ENCODE measurements around the gene WDR54. TPM values are rescaled to one million over a fixed set of nuclear protein-coding genes. Genes with fewer than 3 reads are reported as not detected.
"Not testable (repeated sequence)": the region's sequence is repeated elsewhere in the genome, so short reads cannot be mapped to it uniquely, and the experiment has no call there.

WDR54 gene
- polyA plus RNA-seq, 1 experiment: 14.5 TPM

DNA sequence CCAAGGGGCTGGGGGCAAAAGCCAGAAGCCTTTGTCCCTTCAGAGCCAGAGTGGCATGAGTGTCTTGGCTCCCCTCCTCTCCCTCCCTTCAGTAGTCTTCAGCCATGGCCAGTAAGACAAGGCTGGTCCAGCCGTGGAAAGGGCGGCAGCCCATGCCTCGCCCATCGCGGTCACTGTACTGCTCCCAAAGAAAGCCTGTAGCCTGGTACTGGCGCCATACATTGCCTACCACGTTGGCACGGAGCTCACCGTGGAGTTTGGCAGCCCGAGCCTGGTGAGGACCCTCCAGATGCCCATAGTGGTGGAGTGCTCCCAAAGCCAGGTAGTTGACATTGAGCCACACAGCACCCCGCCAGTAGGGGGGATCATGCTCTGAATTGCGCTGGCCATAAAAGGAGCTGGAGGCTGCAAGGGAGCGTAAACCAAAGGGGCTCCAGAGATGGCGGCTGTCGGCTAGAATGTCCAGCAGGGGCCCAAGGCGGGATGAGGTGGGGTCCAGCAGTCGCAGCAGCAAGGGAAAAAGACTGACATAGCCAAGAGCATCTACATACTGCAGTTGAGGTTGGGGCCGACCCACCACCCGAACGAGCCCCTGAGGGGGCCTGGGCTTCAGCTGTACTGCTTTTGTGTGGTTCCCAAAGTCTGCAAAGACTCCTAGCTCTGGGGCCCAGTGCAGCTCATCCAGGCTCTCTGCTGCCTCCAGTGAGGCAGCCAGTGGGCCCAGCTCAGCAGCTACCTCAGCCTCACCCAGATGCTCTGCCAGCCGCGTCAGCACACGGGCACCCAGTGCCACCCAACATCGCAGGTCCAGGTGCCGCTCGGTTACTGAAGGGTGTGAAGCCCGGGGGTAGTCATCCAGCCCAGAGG is 39.9 kb downstream of the WDR54 start:
- DNase-seq (ENCODE audit: low read depth, low spot score): no peak
- Histone ChIP-seq H3K4me3 (ENCODE audit: low read depth, low read length) (no peak overlapping the region), H3K9me3 (ENCODE audit: control insufficient read depth, insufficient read depth, low read length) (no peaks in the 10 kb centered on the region; the same call in 1 of the 2 replicates), H3K27me3 (ENCODE audit: control insufficient read depth, insufficient read depth, low read length) (no peaks in the 10 kb centered on the region), H3K27ac (ENCODE audit: low read depth, low read length) (no peak overlapping the region)
- POLR2A ChIA-PET: interaction anchor here (0.6 kb wide), 1 partner anchor 28 kb away, joined by 6 read pairs; no protein-coding TSS in a partner anchor
- TF ChIP-seq, protein P1, sequence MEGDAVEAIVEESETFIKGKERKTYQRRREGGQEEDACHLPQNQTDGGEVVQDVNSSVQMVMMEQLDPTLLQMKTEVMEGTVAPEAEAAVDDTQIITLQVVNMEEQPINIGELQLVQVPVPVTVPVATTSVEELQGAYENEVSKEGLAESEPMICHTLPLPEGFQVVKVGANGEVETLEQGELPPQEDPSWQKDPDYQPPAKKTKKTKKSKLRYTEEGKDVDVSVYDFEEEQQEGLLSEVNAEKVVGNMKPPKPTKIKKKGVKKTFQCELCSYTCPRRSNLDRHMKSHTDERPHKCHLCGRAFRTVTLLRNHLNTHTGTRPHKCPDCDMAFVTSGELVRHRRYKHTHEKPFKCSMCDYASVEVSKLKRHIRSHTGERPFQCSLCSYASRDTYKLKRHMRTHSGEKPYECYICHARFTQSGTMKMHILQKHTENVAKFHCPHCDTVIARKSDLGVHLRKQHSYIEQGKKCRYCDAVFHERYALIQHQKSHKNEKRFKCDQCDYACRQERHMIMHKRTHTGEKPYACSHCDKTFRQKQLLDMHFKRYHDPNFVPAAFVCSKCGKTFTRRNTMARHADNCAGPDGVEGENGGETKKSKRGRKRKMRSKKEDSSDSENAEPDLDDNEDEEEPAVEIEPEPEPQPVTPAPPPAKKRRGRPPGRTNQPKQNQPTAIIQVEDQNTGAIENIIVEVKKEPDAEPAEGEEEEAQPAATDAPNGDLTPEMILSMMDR (IDR thresholded peaks at IDR 0.05; ENCODE audit: low read depth, low read length): peak; percentile 28
- CTCF ChIA-PET: interaction anchor here (1.2 kb wide), 1 partner anchor 161 kb away, joined by 14 read pairs; no protein-coding TSS in a partner anchor

DNA sequence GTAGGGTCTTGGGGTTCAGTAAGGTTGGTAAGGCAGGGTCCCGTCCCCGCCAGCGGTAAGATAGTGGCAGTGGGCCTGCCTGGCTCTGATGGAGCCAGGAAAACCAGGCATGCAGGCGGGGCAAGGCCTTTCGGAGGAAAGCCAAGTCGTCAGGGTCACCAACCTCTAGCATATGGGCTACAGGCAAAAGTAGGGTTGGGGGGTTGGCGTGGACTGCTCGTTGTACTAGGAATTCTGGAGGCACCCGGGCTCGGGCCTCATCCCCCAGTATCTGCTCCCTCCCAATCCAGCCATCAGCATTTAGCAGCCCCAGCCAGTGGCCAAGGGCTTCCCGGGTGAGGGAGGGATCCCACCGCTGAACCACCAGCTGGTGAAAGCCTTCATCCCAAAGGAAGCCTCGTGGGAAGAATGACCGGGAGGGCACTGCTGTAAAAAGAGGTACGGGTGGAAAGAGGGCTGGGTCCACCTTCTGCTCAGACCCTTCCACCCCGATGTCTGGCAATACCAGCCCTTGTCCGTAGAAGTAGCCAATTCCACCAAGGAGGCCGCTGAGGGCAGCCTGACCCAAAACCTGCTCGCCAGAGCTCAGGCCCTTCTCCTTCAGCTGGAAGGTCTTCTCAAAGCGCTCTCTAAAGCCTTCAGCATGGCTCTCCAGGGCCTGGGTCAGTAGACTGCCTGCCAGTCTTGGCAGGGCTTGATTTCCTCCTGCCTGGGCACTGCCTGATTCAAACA is 40.7 kb downstream of the WDR54 start:
- peak overlapping the region; percentile 11 for H3K27ac ChIP-seq (ENCODE audit: low read depth, low read length)
- ChIA-PET POLR2A (no interaction called here), CTCF (interaction anchor here (1.2 kb wide), 1 partner anchor 160 kb away, joined by 14 read pairs; no protein-coding TSS in a partner anchor)
- H3K9me3 ChIP-seq (ENCODE audit: control insufficient read depth, insufficient read depth, low read length): no peaks in the 10 kb centered on the region; the same call in 1 of the 2 replicates
- TF ChIP-seq, protein P1 (IDR thresholded peaks at IDR 0.05; ENCODE audit: low read depth, low read length): no peak
- no peaks in the 10 kb centered on the region for H3K27me3 ChIP-seq (ENCODE audit: control insufficient read depth, insufficient read depth, low read length)
- DNase-seq (ENCODE audit: low read depth, low spot score): no peak
- H3K4me3 ChIP-seq (ENCODE audit: low read depth, low read length): no peak overlapping the region

DNA sequence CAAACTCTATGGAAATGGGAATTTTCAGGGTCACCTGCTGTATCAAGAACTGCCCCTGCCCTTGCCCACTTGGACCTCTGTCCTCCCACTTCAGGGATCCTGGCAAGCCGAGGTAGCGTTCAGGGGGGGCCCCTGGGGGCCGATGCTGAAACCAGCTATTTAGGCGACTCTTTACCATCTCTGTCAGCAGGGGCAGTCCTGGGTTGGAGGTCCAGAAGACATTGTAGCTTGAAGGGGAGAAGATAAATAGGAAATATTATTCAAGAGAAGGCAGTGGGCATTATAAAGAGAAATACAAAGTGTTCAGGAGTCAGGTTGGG is 41.2 kb downstream of the WDR54 start:
- H3K27me3 ChIP-seq (ENCODE audit: control insufficient read depth, insufficient read depth, low read length): no peaks in the 10 kb centered on the region
- no peak overlapping the region for H3K4me3 ChIP-seq (ENCODE audit: low read depth, low read length)
- ChIA-PET CTCF (no interaction called here), POLR2A (no interaction called here)
- H3K9me3 ChIP-seq (ENCODE audit: control insufficient read depth, insufficient read depth, low read length): no peaks in the 10 kb centered on the region; the same call in 1 of the 2 replicates
- TF ChIP-seq, protein P1 (IDR thresholded peaks at IDR 0.05; ENCODE audit: low read depth, low read length): no peak
- no peak overlapping the region for H3K27ac ChIP-seq (ENCODE audit: low read depth, low read length)
- no peak for DNase-seq (ENCODE audit: low read depth, low spot score)

DNA sequence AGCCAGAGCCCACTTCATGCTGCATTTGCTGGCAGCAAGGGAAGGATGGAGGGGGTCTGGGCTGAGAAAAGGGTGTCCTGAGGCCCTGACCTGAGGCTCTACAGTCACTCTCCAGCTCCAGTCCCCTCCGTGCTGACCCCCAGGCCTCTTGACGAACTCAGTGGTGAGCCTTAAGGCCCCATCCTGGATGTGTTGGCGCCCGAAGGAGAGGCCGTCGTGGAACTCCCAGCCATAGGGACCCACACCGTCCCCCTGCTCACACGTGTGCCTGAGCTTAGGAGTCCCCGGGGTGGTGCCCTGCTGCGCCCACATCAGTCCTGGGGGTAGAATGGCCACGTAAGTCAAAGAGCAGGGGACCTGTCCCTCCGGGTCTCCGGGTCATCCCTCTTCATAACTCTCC is 42.9 kb downstream of the WDR54 start:
- Histone ChIP-seq H3K27ac (ENCODE audit: low read depth, low read length) (no peak overlapping the region), H3K4me3 (ENCODE audit: low read depth, low read length) (peak overlapping the region; percentile 82), H3K9me3 (ENCODE audit: control insufficient read depth, insufficient read depth, low read length) (no peaks in the 10 kb centered on the region; the same call in 1 of the 2 replicates), H3K27me3 (ENCODE audit: control insufficient read depth, insufficient read depth, low read length) (no peaks in the 10 kb centered on the region)
- ChIA-PET CTCF (interaction anchor here (0.7 to 1.1 kb wide), 3 partner anchors 14 to 55 kb away, joined by 3 to 4 read pairs (median 3); no protein-coding TSS in a partner anchor), POLR2A (interaction anchor here (1.0 to 1.4 kb wide), 2 partner anchors 10 to 112 kb away, joined by 3 read pairs; partner anchors contain the start of gene INO80B)
- DNase-seq (ENCODE audit: low read depth, low spot score): no peak
- TF ChIP-seq, protein P1 (IDR thresholded peaks at IDR 0.05; ENCODE audit: low read depth, low read length): no peak

DNA sequence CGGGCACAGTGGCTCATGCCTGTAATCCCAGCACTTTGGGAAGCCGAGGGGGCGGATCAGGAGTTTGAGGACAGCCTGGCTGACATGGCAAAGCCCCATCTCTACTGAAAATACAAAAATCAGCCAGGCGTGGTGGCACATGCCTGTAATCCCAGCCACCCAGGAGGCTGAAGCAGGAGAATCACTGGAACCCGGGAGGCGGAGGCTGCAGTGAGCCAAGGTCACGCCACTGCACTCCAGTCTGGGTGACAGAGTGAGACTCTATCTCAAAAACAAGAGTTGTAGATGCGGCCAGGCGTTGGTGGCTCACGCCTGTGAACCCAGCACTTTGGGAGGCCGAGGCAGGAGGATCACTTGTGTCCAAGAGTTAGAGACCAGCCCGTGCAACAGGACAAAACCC is 49.2 kb downstream of the WDR54 start:
- not testable (repeated sequence) for H3K4me3 ChIP-seq (ENCODE audit: low read depth, low read length); H3K9me3 ChIP-seq (ENCODE audit: control insufficient read depth, insufficient read depth, low read length); H3K27me3 ChIP-seq (ENCODE audit: control insufficient read depth, insufficient read depth, low read length); DNase-seq (ENCODE audit: low read depth, low spot score); H3K27ac ChIP-seq (ENCODE audit: low read depth, low read length)
- ChIA-PET CTCF (interaction anchor here (0.6 to 1.4 kb wide), 2 partner anchors 12 to 16 kb away, joined by 3 to 5 read pairs; partner anchors contain the start of genes CCDC142, INO80B and TTC31), POLR2A (interaction anchor here (2.9 kb wide), 1 partner anchor 12 kb away, joined by 13 read pairs; the partner anchor contains the start of gene WBP1)

Measured in AG04450 (cell line).